NCI-H345 (cell line): ENCODE results near the gene RAB35.

Experiments used
- DNase-seq: peaks from one replicate; lab custom pipeline; 2025; lab: John Stamatoyannopoulos, UW

Gene RAB35

DNA sequence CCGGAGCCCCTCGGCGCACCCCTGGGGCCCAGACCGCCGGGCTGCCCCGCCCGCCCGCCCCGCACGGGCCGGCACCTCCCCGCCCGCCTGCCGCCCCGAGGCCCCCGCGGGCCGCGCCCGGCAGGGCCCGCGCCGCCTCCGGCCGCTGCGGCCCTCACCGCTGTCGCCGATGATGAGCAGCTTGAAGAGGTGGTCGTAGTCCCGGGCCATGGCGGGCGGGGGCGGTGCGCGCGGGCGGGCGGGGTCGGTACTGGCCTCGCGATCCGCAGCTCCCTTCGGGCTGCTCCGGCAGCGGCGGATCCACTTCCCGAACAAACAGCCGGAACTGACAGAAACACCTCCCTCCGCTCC is at the start of gene RAB35:
TSS of gene RAB35 (minus strand) at position 313 of the 351 bp plus-strand sequence. CDS start at position 210, 103 bp downstream.
- DNase-seq: no peak

DNA sequence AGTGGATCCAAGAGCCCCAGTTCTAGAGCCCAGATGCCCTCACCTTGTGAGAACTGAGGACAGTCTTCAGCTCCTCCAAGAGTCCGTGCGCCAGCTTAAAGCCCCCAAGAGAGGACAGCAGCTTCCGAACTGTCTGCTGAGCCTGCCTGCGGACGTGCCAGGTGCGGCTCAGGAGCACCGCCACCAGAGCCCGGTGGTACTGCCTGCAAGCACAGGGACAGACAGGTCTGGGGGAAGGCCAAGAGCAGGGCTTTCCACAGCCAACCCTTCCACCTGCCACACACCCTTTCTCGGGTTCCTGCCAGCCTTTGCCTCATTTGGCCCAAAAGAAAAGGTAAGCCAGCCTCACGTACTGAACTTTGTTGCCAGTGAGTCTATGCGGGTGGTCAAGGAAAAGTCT is 47.7 kb upstream of the RAB35 start:
- DNase-seq: no peak

DNA sequence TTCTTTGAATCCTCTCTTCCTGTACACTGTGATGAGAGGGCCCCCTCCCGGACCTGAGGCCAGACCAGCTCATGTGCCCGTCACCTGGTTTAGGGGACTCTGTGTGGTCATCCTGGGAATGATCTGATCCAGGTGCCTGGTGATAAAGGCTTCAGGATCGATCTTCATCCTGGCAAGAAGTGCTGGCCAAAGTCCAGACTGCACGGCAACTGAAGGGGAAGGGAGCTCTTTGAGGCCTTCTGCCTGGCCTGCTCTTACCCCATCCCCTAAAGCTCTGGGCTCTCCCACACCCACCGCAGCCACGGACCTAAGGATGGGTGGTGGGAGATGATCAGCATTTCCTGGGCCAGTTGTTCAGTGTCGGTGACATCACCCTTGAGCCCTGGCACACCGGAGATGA is 46.2 kb upstream of the RAB35 start:
- no peak for DNase-seq

DNA sequence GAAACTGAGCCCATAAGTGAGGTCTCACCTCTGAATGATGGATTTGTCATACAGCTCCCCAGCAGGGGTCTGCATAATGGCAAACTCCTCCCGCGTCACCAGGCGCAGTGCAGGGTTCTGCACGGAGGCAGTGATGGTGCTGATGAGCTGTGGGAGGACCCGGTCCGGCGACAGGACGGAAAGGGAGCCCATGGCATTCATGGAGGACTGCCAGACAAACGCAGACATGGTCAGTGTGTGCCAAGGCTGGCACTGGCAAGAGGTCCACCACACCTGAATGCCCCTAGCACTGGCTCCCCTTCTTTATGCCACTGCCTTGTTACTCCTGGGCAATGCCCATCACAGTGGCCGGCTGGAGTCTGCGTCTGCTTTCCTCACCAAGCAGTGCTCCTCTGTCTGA is 45.3 kb upstream of the RAB35 start:
- no peak for DNase-seq

DNA sequence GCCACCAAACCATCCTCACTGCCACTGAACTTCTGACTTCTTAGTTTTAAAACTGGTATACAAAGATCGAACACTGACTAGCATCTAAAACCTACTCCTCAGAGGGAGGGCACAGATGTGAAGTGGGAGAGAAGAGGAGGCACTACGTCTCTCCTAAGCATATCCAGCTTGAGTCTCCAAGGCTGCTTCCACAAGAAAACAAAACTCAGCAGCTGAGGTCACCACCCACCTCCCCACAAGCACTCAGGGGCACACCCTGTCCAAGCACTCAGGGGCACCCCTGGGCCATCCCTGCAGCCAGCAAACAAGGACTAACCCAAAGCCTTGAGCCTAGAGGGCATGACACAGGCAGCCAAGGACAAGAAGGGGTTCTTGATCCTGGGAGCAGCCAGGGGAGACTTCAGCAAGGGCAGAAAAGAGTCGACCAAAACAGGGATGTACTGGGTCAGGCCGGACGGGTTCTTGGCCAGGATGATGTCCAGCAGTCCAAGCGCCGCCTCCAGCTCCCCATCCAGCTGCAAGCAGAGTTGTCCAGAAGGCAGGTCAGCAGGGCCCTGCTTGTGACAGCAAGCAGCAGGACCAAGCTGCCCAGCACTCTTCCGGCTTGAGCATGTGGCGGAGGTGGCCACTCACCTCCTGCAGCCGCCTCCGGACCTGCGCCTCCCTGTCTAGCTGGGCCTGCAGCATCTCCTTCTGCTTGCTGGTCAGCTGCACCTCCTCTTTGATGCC is 43.1 kb upstream of the RAB35 start:
- DNase-seq: no peak

DNA sequence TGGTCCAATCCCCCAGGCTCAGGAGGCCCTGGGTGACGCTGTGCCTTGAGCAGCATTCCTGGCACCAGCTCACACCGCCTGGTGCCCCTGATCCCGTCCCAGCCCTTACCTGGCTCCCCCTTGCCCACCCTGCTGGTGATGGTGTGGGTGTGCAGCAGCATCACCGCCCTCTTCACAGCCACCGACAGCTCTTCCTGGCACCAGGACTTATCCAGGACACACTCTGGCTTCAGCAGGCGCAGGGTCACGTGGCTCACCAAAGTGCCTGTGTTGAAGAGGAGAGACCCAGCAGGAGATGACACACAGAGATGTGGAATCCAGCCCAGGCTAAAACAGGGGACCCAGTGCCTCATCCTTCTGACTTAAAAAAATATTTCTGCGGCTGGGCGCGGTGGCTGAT is 41.8 kb upstream of the RAB35 start:
- no peak for DNase-seq

DNA sequence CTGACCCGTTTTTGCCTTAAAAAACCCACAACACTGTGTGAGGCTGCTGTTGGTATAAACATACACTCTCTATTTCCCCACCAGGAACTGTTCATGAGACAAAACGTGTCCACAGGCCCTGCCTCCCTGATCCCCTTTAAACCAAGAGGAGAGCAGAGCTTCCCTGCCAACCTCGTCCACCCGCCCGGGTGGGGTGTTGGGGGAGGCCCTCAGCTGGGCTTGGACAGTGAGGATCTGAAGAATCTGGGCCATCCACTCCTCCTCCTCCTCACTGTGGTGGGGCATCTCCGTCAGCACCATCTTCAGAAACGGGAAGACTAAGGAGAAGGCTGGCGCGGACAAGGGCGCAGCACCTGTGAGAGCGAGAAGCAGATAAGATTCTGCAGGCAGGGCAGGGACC is 41.1 kb upstream of the RAB35 start:
- DNase-seq: no peak

DNA sequence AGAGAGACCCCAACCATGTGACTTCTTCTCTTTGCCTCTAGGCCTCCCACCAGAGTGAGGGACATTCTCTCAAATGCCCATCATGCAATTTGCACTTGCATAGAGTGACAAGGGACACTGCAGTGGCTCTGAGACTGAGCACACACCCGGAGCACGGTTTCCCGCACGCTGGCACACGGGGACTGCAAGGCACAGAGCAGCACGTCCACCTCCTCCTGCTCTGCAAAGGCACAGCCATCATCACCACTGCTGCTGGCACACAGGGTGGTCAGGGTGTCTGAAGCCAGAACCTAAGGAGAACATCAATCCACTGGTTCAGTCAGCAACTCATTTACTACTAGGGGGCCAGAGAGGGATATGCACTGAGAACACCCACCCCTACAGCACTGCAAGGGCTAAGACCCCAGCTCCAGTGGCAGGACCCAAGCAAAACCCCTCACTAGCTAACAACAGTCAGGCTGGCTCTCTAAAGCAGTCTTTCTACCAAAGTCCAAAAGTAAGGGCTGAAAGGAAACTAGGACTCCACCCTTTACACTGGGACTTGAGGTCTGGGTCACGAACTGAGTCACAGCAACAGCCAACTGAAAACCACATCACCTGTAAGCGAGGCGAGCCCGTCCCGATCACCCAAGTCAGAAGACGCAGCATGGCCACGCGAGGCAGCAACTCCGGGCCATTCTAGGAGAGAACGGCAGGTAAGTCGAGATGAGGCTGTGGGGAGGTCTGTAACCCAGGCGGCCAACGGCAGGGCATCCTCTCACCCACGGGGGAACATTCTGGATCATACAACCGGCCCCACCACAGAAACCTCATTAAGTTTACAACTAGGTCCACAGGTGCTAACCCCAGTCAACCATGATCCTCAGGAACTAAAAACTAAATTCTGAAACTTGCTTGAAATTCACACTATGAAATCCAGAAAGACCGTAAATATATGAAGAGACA is 40.0 kb upstream of the RAB35 start:
- DNase-seq: no peak

DNA sequence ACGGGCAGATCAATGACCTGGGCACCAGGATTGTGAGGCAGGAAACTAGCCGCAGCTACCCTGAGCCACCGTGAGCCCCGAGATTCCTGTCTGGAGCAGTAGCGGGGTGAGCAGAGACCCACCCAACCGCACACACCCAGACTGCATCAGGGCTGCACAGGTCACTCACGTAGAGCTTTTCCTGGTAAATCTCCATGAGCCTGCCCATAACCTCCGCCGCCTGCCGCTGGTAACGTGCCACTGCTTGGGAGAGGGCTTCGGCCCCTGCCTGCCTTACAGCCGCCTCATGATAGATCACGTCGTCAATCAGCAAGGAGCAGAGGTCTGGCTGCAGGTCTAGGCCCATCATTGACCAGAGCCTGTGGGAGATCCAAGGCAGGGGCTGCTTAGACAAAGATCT is 38.5 kb upstream of the RAB35 start:
- DNase-seq: no peak

DNA sequence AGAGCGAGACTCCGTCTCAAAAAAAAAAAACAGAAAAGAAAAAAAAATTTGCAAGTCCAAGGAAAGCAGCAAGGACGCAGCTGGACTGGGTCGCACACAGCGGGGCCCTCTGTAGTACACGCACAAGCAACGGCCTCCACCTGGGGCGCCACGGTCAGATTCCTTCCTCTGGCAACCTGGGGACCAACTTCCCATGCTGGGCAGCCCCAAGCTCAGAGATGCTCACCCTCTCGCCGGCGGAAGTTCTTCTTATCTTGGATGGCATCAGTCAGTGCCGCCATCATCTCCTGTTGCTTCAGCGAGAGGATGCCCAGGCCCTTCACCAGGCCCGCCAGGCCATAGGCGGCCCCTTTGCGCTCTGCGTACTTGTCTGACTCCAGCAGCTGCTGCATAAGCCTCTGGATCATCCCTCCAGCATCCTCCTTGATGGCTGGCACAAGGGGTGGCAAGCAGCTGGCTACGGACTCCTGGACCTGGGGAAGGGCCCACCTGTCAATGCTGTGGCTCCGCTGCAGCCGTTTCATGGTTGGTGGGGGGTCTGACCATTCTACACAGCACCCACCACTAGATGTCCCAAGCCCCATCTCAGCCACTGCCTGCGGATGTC is 34.5 kb upstream of the RAB35 start:
- DNase-seq: no peak

DNA sequence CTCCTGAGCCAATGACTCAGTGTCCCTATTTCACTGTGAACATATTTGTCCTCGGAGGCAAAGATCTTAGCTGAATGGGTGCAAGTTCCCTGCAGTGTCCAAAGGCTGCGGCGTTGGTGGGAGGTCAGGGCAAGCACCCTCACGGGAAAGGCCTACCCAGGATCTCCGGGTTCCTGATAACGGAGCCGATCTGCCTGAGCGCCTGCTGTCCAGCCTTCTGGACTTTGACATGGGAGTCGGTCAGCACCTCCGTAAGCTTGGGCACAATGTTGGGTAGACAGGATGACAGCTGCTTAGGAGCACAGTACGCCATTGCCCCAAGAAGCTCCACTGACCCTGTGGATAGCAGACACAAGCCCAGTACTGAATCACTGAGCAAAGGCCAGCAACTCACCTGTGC is 31.5 kb upstream of the RAB35 start:
- no peak for DNase-seq

DNA sequence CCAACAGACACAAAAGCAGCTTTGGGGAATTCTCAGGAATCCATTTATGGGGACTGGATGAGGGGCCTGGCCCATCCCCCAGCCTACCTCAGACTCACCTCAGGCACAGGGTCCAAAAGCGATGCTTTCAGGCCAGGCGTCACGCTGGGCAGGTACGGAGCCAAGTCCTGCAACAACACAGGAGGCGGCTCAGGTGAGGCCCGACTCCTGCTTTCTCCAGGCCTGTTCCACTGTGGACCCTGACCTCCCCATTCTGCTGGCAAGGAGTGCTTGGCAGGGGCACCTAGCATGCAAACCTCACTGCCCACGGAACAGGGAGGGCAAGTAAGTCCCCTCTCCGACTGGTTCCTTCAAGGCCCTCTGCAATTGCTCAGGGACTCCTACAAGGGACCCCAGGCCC is 28.6 kb upstream of the RAB35 start:
- DNase-seq: no peak

DNA sequence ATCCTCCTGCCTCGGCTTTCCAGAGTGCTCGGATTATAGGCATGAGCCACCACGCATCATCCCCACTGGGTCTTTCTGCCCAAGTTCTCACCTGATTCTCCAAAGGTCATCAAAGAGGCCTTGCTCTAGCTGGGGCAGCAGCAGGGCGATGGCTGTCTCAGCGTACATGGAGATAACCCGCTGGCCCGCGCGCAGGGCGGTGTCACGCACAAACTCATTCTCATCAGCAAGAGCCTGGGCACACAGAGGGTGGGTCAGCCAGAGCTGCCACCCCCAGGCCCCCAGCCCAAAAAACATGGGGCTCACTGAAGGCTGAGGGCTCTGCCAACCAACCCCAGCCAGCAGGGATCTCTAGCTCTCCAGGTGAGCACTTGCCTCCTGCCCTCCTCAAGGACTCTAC is 27.7 kb upstream of the RAB35 start:
- DNase-seq: no peak

DNA sequence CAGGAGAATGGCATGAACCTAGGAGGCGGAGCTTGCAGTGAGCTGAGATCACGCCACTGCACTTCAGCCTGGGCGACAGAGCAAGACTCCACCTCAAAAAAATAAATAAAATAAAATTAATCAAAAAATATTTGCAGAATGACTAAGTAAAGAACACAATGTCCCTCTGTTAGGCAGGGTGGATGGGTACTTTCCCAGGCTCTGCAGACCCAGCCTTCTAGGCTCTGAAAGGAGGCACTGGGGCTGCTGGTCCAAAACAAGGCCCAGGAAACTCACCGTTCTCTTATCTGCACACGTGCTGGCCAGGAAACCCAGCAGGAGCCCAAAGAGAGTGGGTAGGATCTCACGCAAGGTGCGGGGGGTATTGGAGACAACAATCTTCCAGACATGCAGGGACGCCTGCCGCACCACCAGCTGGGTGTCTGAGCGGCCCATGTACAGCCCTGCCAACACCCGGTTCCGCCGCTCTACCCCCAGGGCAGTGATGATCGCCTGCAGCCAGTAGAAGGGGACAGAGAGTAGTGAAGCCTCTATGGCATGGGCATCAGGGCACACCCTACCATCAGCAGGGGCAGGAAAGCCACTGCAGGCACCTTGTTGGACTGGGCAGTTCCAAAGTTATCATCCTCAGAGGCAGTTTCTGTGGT is 25.8 kb upstream of the RAB35 start:
- no peak for DNase-seq

DNA sequence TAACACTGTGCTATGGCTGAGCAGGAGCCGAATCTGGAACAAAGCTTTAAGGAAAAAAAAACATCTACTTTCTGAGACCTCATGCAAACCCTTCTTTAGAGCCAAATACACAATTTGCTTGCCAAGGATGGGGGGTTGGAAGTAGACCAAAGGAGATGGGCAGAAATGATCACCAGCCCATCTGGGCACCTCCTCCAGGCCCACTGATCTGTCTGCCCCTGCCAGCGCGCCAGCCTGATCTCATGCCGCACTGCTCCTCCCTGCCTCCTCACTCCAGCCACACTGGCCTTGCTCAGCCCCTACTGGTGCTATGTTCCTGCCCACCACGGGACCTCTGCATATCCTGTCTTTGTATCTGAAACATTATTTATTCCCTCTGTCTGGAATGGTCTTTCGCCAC is 24.8 kb upstream of the RAB35 start:
- DNase-seq: no peak

DNA sequence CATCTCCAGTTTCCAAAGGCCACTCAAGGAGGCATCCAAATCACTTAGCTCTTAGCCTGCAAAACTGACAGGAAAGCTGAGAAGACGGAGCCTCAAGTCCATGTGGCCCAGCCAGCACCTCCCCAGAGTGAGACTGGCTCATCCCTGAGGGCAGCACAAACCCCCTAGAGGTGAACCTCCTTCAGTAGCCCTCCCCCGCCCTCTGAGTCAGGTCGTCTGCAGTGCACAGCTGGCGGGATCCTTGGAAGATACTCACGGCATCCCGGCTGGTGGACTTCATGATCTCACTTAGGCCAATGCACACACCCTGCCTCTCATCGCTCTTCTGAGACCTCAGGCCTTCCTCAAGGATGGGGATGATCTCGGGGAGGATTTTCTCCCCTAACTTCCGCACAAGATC is 24.1 kb upstream of the RAB35 start:
- no peak for DNase-seq

DNA sequence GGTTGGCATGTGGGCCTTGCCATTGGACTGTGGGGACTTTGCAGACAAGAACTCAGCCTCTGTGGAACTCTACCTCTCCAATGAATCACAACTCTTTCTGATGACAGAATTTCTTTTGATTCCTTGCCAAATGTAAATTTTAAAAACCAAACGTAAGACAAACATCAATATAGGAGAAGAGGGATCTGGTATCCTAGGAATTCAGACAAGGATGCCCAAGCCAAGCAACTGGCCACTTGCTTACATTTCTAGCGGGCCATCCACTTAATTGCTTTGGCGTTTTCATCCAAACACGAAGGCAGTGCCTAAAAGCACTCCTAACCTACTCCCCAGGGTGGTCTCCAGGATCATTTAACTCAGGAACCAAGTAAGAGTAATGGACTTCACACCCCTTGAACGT is 23.4 kb upstream of the RAB35 start:
- no peak for DNase-seq

DNA sequence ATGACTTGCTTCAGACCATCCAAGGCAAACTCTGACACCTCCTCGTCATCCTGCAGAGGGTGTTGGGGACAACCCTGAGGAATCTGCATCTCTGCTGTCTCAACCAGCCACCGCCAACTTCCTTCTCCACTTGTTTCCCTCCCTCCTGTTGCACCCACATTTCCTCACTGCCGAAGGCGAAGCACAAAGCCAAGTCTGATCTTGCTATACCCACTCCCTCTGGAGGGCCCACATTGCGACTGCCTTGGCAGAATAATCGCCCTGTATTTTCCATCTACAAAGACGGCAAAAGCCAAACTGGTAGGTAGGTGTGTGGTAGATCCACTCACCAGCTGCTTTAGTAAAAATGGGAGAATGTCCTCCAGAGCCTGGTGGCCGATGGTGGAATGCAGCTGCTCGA is 21.8 kb upstream of the RAB35 start:
- DNase-seq: no peak

DNA sequence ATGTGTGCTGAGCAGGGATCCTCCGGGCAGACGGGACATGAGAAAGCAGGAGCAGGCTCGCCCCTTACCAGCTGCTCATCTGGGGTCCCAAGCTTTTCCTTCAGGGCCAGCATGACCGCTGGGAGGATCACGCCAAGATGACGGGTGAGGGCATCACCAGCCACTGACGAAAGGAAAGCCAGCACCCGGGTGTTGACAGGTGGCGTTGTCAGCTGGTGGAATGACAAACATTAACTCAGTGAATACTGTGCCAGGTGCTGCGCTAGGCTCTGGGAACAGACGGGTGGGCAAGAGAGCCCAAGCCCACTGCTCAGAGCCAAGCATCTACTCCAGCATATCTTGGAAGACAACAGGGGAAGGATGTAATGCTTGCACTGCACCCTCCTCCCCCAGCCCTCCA is 21.3 kb upstream of the RAB35 start:
- DNase-seq: no peak

DNA sequence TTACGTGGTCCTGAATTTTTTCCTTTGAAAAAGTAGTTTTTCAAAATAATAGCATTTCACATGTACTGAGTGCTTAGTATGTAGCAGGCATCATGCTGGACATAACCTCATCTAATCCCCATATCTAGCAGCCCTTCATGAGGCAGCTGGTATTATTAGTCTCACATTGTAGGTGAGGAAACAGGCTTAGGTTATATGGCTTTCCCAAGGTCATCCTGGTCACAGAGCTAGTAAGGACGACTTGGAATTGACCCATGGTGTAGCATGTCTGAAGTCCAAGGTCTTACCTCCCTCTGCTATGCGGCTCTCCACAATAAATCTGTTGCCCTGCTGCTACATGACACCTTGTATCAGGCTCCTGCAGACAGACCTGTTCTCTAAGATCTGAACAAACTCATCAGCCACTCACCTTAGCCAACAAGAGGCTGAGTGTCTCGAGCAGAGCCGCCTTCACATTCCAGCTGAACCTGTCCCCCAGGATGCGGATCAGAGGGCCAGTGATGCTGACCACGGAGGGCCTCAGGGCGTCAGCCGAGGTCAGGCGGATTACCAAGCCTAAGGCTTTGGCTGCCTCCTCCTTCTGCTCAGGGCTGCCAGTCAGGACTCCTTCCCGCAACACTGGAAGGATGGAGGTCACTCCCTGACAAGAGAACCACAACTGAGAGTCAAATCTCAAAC is 19.7 kb upstream of the RAB35 start:
- no peak for DNase-seq

DNA sequence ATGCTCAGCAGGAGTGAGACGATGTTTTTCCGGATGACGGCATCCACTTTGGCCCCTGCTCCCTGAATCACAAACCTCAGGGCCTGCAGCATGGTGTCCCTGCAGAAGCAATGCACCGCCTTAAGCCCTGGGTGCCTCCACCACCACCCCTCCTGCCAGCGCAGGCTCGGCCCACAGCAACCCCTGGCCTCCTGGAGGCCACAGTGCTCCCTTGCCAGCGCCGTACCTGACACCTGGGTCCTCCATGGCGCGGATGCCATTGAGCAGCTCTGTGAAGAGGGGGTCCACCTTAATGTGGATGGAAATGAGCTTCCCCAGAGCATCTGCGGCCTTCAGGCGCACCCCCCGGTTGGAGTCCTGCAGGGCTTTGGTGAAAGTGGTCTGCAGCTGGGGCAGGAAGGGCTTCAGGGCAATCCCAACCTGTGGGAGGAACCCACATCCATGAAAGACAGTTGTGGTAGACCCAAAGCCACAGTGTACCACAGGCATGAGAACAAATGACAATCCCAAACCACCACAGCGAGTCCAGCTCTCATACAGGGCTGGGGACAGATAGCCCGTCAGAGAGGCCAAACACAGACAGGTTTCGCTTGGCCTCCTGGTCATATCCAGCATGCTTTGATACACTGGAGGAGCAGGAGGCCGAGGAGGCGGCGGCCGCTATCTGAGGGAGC is 17.9 kb upstream of the RAB35 start:
- DNase-seq: no peak
